ENCODE data around the gene TOMM40L. TPM values are rescaled to one million over a fixed set of nuclear protein-coding genes. Genes with fewer than 3 reads are reported as not detected.

Gene TOMM40L
- total and polyA plus RNA-seq, 2 donors (not counting 1 experiment from before 2014, with no cell fraction given), result 11.1 to 11.7 TPM

- Histone ChIP-seq H3K27me3 (ENCODE audit: control insufficient read depth, insufficient read depth, low read length) (no peaks in the 10 kb centered on the region), H3K9ac (ENCODE audit: insufficient read depth, low read length) (no peak overlapping the region), H2AFZ (ENCODE audit: low read length) (no peak overlapping the region), H3K79me2 (ENCODE audit: control insufficient read depth, insufficient read depth, low read length) (no peaks in the 10 kb centered on the region), H3K4me3 (replicated peaks in 1 of 4; ENCODE audit: control extremely low read depth in 1 of 4, insufficient read depth in 1 of 4, low read depth in 3 of 4, low read length in 4 of 4) (no peak overlapping the region), H4K20me1 (ENCODE audit: control insufficient read depth, extremely low read depth, insufficient read depth, low read length) (no peaks in the 10 kb centered on the region), H3K36me3 (ENCODE audit: control insufficient read depth, insufficient read depth, low read length) (peaks cover 3% of the 10 kb centered on the region), H3K4me2 (ENCODE audit: extremely low read depth, insufficient read depth, low read length) (no peak overlapping the region), H3K4me1 (ENCODE audit: control insufficient read depth, extremely low read depth, insufficient read depth, low read length) (peaks cover 14% of the 10 kb centered on the region), H3K27ac (ENCODE audit: insufficient read depth, low read length) (no peak overlapping the region), H3K9me3 (ENCODE audit: control insufficient read depth, insufficient read depth, low read depth, low read length) (no peaks in the 10 kb centered on the region)
- no peak for DNase-seq (ENCODE audit: low read depth in 2 of 2)
- no peak for TF ChIP-seq CTCF (conservative IDR thresholded peaks at IDR 0.05 in 1 of 2, IDR thresholded peaks at IDR 0.05 in 1 of 2; ENCODE audit: low read depth in 1 of 2, low read length in 2 of 2)
- no peak for TF ChIP-seq EZH2 (IDR thresholded peaks at IDR 0.05; ENCODE audit: low read length, missing control alignments)
Observed at GRCh38 chr1:161219078-161219892, 6.6 kb upstream of the TOMM40L start.

- H3K27me3 ChIP-seq (ENCODE audit: control insufficient read depth, insufficient read depth, low read length), result no peaks in the 10 kb centered on the region
- H3K27ac ChIP-seq (ENCODE audit: insufficient read depth, low read length), result no peak overlapping the region
- no peak overlapping the region for H2AFZ ChIP-seq (ENCODE audit: low read length)
- TF ChIP-seq CTCF (conservative IDR thresholded peaks at IDR 0.05 in 1 of 2, IDR thresholded peaks at IDR 0.05 in 1 of 2; ENCODE audit: low read depth in 1 of 2, low read length in 2 of 2), result no peak
- no peak for TF ChIP-seq EZH2 (IDR thresholded peaks at IDR 0.05; ENCODE audit: low read length, missing control alignments)
- H3K4me3 ChIP-seq (replicated peaks in 1 of 4; ENCODE audit: control extremely low read depth in 1 of 4, insufficient read depth in 1 of 4, low read depth in 3 of 4, low read length in 4 of 4), result no peak overlapping the region
- peaks cover 14% of the 10 kb centered on the region for H3K4me1 ChIP-seq (ENCODE audit: control insufficient read depth, extremely low read depth, insufficient read depth, low read length)
- no peak overlapping the region for H3K4me2 ChIP-seq (ENCODE audit: extremely low read depth, insufficient read depth, low read length)
- no peaks in the 10 kb centered on the region for H3K36me3 ChIP-seq (ENCODE audit: control insufficient read depth, insufficient read depth, low read length)
- no peak for DNase-seq (ENCODE audit: low read depth in 2 of 2)
- H3K9ac ChIP-seq (ENCODE audit: insufficient read depth, low read length), result no peak overlapping the region
- no peaks in the 10 kb centered on the region for H3K9me3 ChIP-seq (ENCODE audit: control insufficient read depth, insufficient read depth, low read depth, low read length)
- no peaks in the 10 kb centered on the region for H4K20me1 ChIP-seq (ENCODE audit: control insufficient read depth, extremely low read depth, insufficient read depth, low read length)
- H3K79me2 ChIP-seq (ENCODE audit: control insufficient read depth, insufficient read depth, low read length), result no peaks in the 10 kb centered on the region
Observed at GRCh38 chr1:161220002-161220401, 5.9 kb upstream of the TOMM40L start.

GRCh38 chr1:161222175-161223019 lies 3.5 kb upstream of the TOMM40L start:
- H3K9ac ChIP-seq (ENCODE audit: insufficient read depth, low read length), result no peak overlapping the region
- no peak overlapping the region for H3K4me3 ChIP-seq (replicated peaks in 1 of 4; ENCODE audit: control extremely low read depth in 1 of 4, insufficient read depth in 1 of 4, low read depth in 3 of 4, low read length in 4 of 4)
- TF ChIP-seq CTCF (conservative IDR thresholded peaks at IDR 0.05 in 1 of 2, IDR thresholded peaks at IDR 0.05 in 1 of 2; ENCODE audit: low read depth in 1 of 2, low read length in 2 of 2), result no peak
- no peak for TF ChIP-seq EZH2 (IDR thresholded peaks at IDR 0.05; ENCODE audit: low read length, missing control alignments)
- H3K27ac ChIP-seq (ENCODE audit: insufficient read depth, low read length), result no peak overlapping the region
- H3K9me3 ChIP-seq (ENCODE audit: control insufficient read depth, insufficient read depth, low read depth, low read length), result no peaks in the 10 kb centered on the region
- no peaks in the 10 kb centered on the region for H3K27me3 ChIP-seq (ENCODE audit: control insufficient read depth, insufficient read depth, low read length)
- no peaks in the 10 kb centered on the region for H4K20me1 ChIP-seq (ENCODE audit: control insufficient read depth, extremely low read depth, insufficient read depth, low read length)
- H3K79me2 ChIP-seq (ENCODE audit: control insufficient read depth, insufficient read depth, low read length), result no peaks in the 10 kb centered on the region
- H2AFZ ChIP-seq (ENCODE audit: low read length), result no peak overlapping the region
- H3K4me2 ChIP-seq (ENCODE audit: extremely low read depth, insufficient read depth, low read length), result no peak overlapping the region
- DNase-seq (ENCODE audit: low read depth in 2 of 2), result no peak
- H3K36me3 ChIP-seq (ENCODE audit: control insufficient read depth, insufficient read depth, low read length), result no peaks in the 10 kb centered on the region
- H3K4me1 ChIP-seq (ENCODE audit: control insufficient read depth, extremely low read depth, insufficient read depth, low read length), result peaks cover 10% of the 10 kb centered on the region
